Left forelimb (tissue), 1 donor: ENCODE data around the gene TRABD2A.
"Not testable (repeated sequence)": the region's sequence is repeated elsewhere in the genome, so short reads cannot be mapped to it uniquely, and the experiment has no call there.

Experiments used
- DNase-seq: peaks from one replicate; pipeline ENCODE4 v3.0.0-alpha.2; 2018; ENCODE audit warnings: low spot score

The TRABD2A gene

GRCh38 chr2:84879584-84880394, 1.1 kb downstream of the TRABD2A start:
- peak; percentile 64 for DNase-seq

GRCh38 chr2:84878896-84879583, 1.8 kb downstream of the TRABD2A start:
- peak; percentile 55 for DNase-seq

GRCh38 chr2:84878459-84878858, 2.4 kb downstream of the TRABD2A start:
- peak; percentile 40 for DNase-seq

- DNase-seq, result peak; percentile 17
Measured at GRCh38 chr2:84876369-84876768, 4.5 kb downstream of the TRABD2A start.

GRCh38 chr2:84875619-84876018, 5.3 kb downstream of the TRABD2A start:
- not testable (repeated sequence) for DNase-seq

- peak; percentile 6 for DNase-seq
Measured at GRCh38 chr2:84875213-84875560, 5.7 kb downstream of the TRABD2A start.

GRCh38 chr2:84874381-84875212, 6.3 kb downstream of the TRABD2A start:
- peak; percentile 17 for DNase-seq

- peak; percentile 6 for DNase-seq
Measured at GRCh38 chr2:84873350-84873749, 7.5 kb downstream of the TRABD2A start.

GRCh38 chr2:84872691-84873090, 8.2 kb downstream of the TRABD2A start:
- not testable (repeated sequence) for DNase-seq

- DNase-seq, result peak; percentile 46
Measured at GRCh38 chr2:84870306-84870705, 10.6 kb downstream of the TRABD2A start.

- DNase-seq, result not testable (repeated sequence)
Measured at GRCh38 chr2:84868327-84868726, 12.6 kb downstream of the TRABD2A start.

GRCh38 chr2:84866122-84866521, 14.8 kb downstream of the TRABD2A start:
- no peak for DNase-seq

- no peak for DNase-seq
Measured at GRCh38 chr2:84865181-84865783, 15.6 kb downstream of the TRABD2A start.

- DNase-seq, result no peak
Measured at GRCh38 chr2:84862006-84862405, 18.9 kb downstream of the TRABD2A start.

- peak; percentile 30 for DNase-seq
Measured at GRCh38 chr2:84861539-84861938, 19.3 kb downstream of the TRABD2A start.

- no peak for DNase-seq
Measured at GRCh38 chr2:84858937-84859336, 21.9 kb downstream of the TRABD2A start.

GRCh38 chr2:84858123-84858522, 22.8 kb downstream of the TRABD2A start:
- no peak for DNase-seq

GRCh38 chr2:84857566-84857965, 23.3 kb downstream of the TRABD2A start:
- DNase-seq, result no peak

GRCh38 chr2:84856787-84857186, 24.1 kb downstream of the TRABD2A start:
- DNase-seq, result no peak

- no peak for DNase-seq
Measured at GRCh38 chr2:84855731-84856130, 25.2 kb downstream of the TRABD2A start.

- no peak for DNase-seq
Measured at GRCh38 chr2:84854850-84855249, 26.0 kb downstream of the TRABD2A start.

GRCh38 chr2:84851876-84852275, 29.0 kb downstream of the TRABD2A start:
- DNase-seq, result no peak
